H9 (cell line): ENCODE measurements around the gene CREB1. TPM values are rescaled to one million over a fixed set of nuclear protein-coding genes. Genes with fewer than 3 reads are reported as not detected.

Source experiments
- DNase-seq: peaks from one replicate; pipeline ENCODE4 v3.0.0-alpha.2; 2017
- H2AFZ ChIP-seq: one replicate; pipeline ENCODE4 v1.6.1; 2013; ENCODE audit warnings: mild to moderate bottlenecking, low read length, control low read depth, moderate library complexity
- H2AK5ac ChIP-seq: 2 replicates; pipeline ENCODE4 v1.6.1; 2013; ENCODE audit warnings: low read length, control low read depth, mixed read lengths; ENCODE audit not compliant: insufficient read length
- H2BK120ac ChIP-seq: one replicate; pipeline ENCODE4 v1.6.1; 2013; ENCODE audit warnings: low read depth, mild to moderate bottlenecking, low read length, control low read depth, inconsistent platforms; ENCODE audit not compliant: poor library complexity, severe bottlenecking
- H2BK12ac ChIP-seq: 2 replicates; pipeline ENCODE4 v1.6.1; 2013; ENCODE audit warnings: low read length, control low read depth, mixed read lengths, low read depth; ENCODE audit not compliant: insufficient read length
- H2BK15ac ChIP-seq: 2 replicates; pipeline ENCODE4 v1.6.1; 2013; ENCODE audit warnings: low read depth, low read length, control low read depth
- H2BK20ac ChIP-seq: one replicate; pipeline ENCODE4 v1.6.1; 2013; ENCODE audit warnings: low read depth, mild to moderate bottlenecking, low read length, control low read depth, inconsistent platforms; ENCODE audit not compliant: poor library complexity, severe bottlenecking
- H2BK5ac ChIP-seq: 2 replicates; pipeline ENCODE4 v1.6.1; 2013; ENCODE audit warnings: low read length, control low read depth, mixed read lengths; ENCODE audit not compliant: insufficient read length
- H3K14ac ChIP-seq: 2 replicates; pipeline ENCODE4 v1.6.1; 2013; ENCODE audit warnings: low read length, control low read depth; ENCODE audit not compliant: insufficient read depth
- H3K18ac ChIP-seq: 2 replicates; pipeline ENCODE4 v1.6.1; 2013; ENCODE audit warnings: low read depth, mild to moderate bottlenecking, mixed read lengths, low read length, control low read depth; ENCODE audit not compliant: insufficient read length
- H3K23ac ChIP-seq: 2 replicates; pipeline ENCODE4 v1.6.1; 2013; ENCODE audit warnings: low read length, control low read depth, mixed read lengths, low read depth; ENCODE audit not compliant: insufficient read length
- H3K23me2 ChIP-seq: 2 replicates; pipeline ENCODE4 v1.6.1; 2013; ENCODE audit warnings: low read depth, mild to moderate bottlenecking, mixed read lengths, low read length, control low read depth; ENCODE audit not compliant: insufficient read length, poor library complexity, severe bottlenecking
- H3K27ac ChIP-seq: 2 replicates; pipeline ENCODE4 v1.5.1; 2013; ENCODE audit warnings: low read length, control low read depth, mixed read lengths, low read depth; ENCODE audit not compliant: insufficient read length
- H3K27me3 ChIP-seq: 2 replicates; pipeline ENCODE4 v1.6.1; 2013; ENCODE audit warnings: low read length, control low read depth, inconsistent platforms; ENCODE audit not compliant: insufficient read depth
- H3K4ac ChIP-seq: 2 replicates; pipeline ENCODE4 v1.6.1; 2013; ENCODE audit warnings: low read depth, mild to moderate bottlenecking, control low read depth, inconsistent platforms, low read length, moderate library complexity
- H3K4me1 ChIP-seq: 2 replicates; pipeline ENCODE4 v1.6.1; 2013; ENCODE audit warnings: low read length, control low read depth, inconsistent platforms; ENCODE audit not compliant: insufficient read depth
- H3K4me2 ChIP-seq: 2 replicates; pipeline ENCODE4 v1.6.1; 2013; ENCODE audit warnings: low read length, control low read depth, mixed read lengths; ENCODE audit not compliant: insufficient read length, insufficient read depth
- H3K56ac ChIP-seq: 2 replicates; pipeline ENCODE4 v1.6.1; 2013; ENCODE audit warnings: low read depth, mild to moderate bottlenecking, mixed read lengths, low read length, control low read depth; ENCODE audit not compliant: insufficient read length
- H3K79me1 ChIP-seq: 2 replicates; pipeline ENCODE4 v1.6.1; 2013; ENCODE audit warnings: low read depth, mild to moderate bottlenecking, moderate library complexity, low read length, control low read depth, inconsistent platforms; ENCODE audit not compliant: insufficient read depth, poor library complexity, severe bottlenecking
- H3K79me2 ChIP-seq: 2 replicates; pipeline ENCODE4 v1.6.1; 2013; ENCODE audit warnings: low read length, control low read depth, inconsistent platforms; ENCODE audit not compliant: insufficient read depth
- H3K9ac ChIP-seq: 2 replicates; pipeline ENCODE4 v1.6.1; 2013; ENCODE audit warnings: low read length, control low read depth, mixed read lengths; ENCODE audit not compliant: insufficient read length; ENCODE audit errors: extremely low read depth
- H3K9me3 ChIP-seq: one replicate; pipeline ENCODE4 v1.6.1; 2013; ENCODE audit warnings: low read depth, low read length, inconsistent platforms; ENCODE audit not compliant: control insufficient read depth
- H3T11ph ChIP-seq: one replicate; pipeline ENCODE4 v1.6.1; 2013; ENCODE audit warnings: mild to moderate bottlenecking, low read length, control low read depth, inconsistent platforms
- H4K20me1 ChIP-seq: one replicate; pipeline ENCODE4 v1.6.1; 2013; ENCODE audit not compliant: control insufficient read depth, insufficient read length, insufficient read depth
- H4K5ac ChIP-seq: 2 replicates; pipeline ENCODE4 v1.6.1; 2013; ENCODE audit warnings: low read depth, mild to moderate bottlenecking, mixed read lengths, low read length, control low read depth; ENCODE audit not compliant: insufficient read length
- H4K8ac ChIP-seq: replicated peaks from 2 replicates; pipeline ENCODE4 v1.6.1; 2013; ENCODE audit warnings: low read length, control low read depth, mixed read lengths, low read depth; ENCODE audit not compliant: insufficient read length
- H4K91ac ChIP-seq: 2 replicates; pipeline ENCODE4 v1.6.1; 2013; ENCODE audit warnings: low read depth, mild to moderate bottlenecking, moderate library complexity, mixed read lengths, low read length, control low read depth; ENCODE audit not compliant: insufficient read length
- H3K27ac Mint-ChIP-seq, 3 experiments: 2 replicates in 2 of 3; 3 replicates in 1 of 3; pipeline ENCODE4 v1.8.0; 2020 to 2021; ENCODE audit warnings: mixed read lengths in 3 of 3, mild to moderate bottlenecking in 1 of 3, moderate library complexity in 1 of 3
- H3K27me3 Mint-ChIP-seq: 2 replicates; pipeline ENCODE4 v1.8.0; 2021; ENCODE audit warnings: low read depth, mild to moderate bottlenecking, moderate library complexity, mixed read lengths
- H3K36me3 Mint-ChIP-seq, 3 experiments: 2 replicates in 2 of 3; 3 replicates in 1 of 3; pipeline ENCODE4 v1.8.0; 2020 to 2021; ENCODE audit warnings: low read depth in 3 of 3, mixed read lengths in 3 of 3; ENCODE audit not compliant: insufficient read depth in 1 of 3
- H3K4me1 Mint-ChIP-seq, 2 experiments: 2 replicates each; pipeline ENCODE4 v1.8.0; 2020; ENCODE audit warnings: mixed read lengths in 2 of 2
- H3K4me3 Mint-ChIP-seq, 2 experiments: 2 replicates in 1 of 2; 3 replicates in 1 of 2; pipeline ENCODE4 v1.8.0; 2020 to 2021; ENCODE audit warnings: mild to moderate bottlenecking in 2 of 2, mixed read lengths in 2 of 2, moderate library complexity in 1 of 2
- H3K9me3 Mint-ChIP-seq, 2 experiments: 2 replicates in 1 of 2; 3 replicates in 1 of 2; pipeline ENCODE4 v1.8.0; 2020; ENCODE audit warnings: mild to moderate bottlenecking in 2 of 2, mixed read lengths in 2 of 2, moderate library complexity in 1 of 2
- WGBS: extraction: QIAGEN DNeasy Blood & Tissue Kit; methylation state at CpG from one replicate; pipeline ENCODE4 v1.1.7; 2013; ENCODE audit warnings: missing lambda C conversion rate, low lambda C conversion rate, mixed read lengths; ENCODE audit not compliant: insufficient read length; ENCODE audit errors: extremely low coverage; 5-methylcytosine and 5-hydroxymethylcytosine counted together
- total RNA-seq: library from RNA; stranded (reverse); gene quantifications from 2 replicates; pipeline ENCODE4 v1.2.1, GENCODE V29; 2021
- TF ChIP-seq, protein P1 (sequence below): fragments of 200-600 bp; sonication (generic); conservative IDR thresholded peaks from 3 replicates; pipeline ENCODE4 v1.8.0; 2021; ENCODE audit warnings: antibody characterized with exemption, mild to moderate bottlenecking

CREB1 gene
- total RNA-seq, 1 experiment from 2014 or later = 103 TPM

DNA sequence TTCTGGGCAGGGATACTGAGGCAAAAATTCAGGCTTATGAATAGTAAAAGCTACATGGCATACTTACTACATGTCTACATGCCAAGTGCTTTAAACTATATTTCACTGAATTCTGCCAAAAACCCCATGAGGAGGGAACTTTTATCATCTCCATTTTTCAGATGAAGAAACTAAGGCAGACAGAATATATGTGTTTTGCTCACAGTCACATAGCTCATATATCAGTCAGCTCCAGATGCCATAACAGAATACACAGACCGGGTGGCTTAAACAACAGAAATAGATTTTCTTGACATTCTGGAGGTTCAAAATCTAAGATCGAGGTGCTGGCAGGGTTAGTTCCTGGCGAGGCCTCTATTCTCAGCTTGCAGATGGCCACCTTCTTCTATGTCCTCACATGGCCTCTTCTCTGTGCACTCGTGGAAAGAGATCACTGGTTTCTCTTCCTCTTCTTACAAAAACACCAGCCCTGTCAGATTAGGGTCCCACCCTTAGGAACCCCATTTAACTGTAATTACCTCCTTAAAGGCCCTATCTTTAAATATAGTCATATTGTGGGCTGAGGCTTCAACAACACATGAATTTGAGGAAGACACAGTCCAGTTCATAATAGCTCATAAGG lies 27.1 kb upstream of the CREB1 start:
- no peak overlapping the region for H2BK12ac ChIP-seq
- H3K4me2 ChIP-seq = no peak overlapping the region
- H3K79me2 ChIP-seq = no peaks in the 10 kb centered on the region
- H3K4ac ChIP-seq = no peak overlapping the region
- H3K18ac ChIP-seq = no peak overlapping the region
- H3K4me3 Mint-ChIP-seq = no peak overlapping the region
- H3K27ac Mint-ChIP-seq = no peak overlapping the region
- no peaks in the 10 kb centered on the region for H3K23me2 ChIP-seq
- H2BK5ac ChIP-seq = no peak overlapping the region
- no peak for DNase-seq
- TF ChIP-seq, protein P1, sequence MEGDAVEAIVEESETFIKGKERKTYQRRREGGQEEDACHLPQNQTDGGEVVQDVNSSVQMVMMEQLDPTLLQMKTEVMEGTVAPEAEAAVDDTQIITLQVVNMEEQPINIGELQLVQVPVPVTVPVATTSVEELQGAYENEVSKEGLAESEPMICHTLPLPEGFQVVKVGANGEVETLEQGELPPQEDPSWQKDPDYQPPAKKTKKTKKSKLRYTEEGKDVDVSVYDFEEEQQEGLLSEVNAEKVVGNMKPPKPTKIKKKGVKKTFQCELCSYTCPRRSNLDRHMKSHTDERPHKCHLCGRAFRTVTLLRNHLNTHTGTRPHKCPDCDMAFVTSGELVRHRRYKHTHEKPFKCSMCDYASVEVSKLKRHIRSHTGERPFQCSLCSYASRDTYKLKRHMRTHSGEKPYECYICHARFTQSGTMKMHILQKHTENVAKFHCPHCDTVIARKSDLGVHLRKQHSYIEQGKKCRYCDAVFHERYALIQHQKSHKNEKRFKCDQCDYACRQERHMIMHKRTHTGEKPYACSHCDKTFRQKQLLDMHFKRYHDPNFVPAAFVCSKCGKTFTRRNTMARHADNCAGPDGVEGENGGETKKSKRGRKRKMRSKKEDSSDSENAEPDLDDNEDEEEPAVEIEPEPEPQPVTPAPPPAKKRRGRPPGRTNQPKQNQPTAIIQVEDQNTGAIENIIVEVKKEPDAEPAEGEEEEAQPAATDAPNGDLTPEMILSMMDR = no peak
- no peaks in the 10 kb centered on the region for H3K9me3 ChIP-seq
- H4K91ac ChIP-seq = no peak overlapping the region
- H3K36me3 Mint-ChIP-seq = no peaks in the 10 kb centered on the region
- no peak overlapping the region for H3K27ac ChIP-seq
- no peak overlapping the region for H2BK20ac ChIP-seq
- H2AK5ac ChIP-seq = no peak overlapping the region
- no peaks in the 10 kb centered on the region for H4K20me1 ChIP-seq
- no peaks in the 10 kb centered on the region for H3K79me1 ChIP-seq
- H3K4me1 Mint-ChIP-seq = peaks cover 42 to 49% of the 10 kb centered on the region in 2 experiments
- H3K9me3 Mint-ChIP-seq = no peaks in the 10 kb centered on the region; a peak in 1 of 5 replicates
- H3K23ac ChIP-seq = no peak overlapping the region
- no peak overlapping the region for H2BK15ac ChIP-seq
- no peak overlapping the region for H4K5ac ChIP-seq
- no peak overlapping the region for H3K14ac ChIP-seq
- H3K27me3 Mint-ChIP-seq = no peaks in the 10 kb centered on the region
- H3K4me1 ChIP-seq = peaks cover 9% of the 10 kb centered on the region
- H2BK120ac ChIP-seq = no peak overlapping the region
- no peak overlapping the region for H3K9ac ChIP-seq
- no peak overlapping the region for H3K56ac ChIP-seq
- WGBS = no CpG with 5 or more reads among the region's 4 CpGs
- no peak overlapping the region for H3T11ph ChIP-seq
- H4K8ac ChIP-seq = no peak overlapping the region
- H3K27me3 ChIP-seq = no peaks in the 10 kb centered on the region
- H2AFZ ChIP-seq = no peak overlapping the region
